IPS-20b (cell line): ENCODE results near the gene MLC1.
"Not testable (repeated sequence)": the region's sequence is repeated elsewhere in the genome, so short reads cannot be mapped to it uniquely, and the experiment has no call there.

Experiments
- H3K27ac ChIP-seq: one replicate; pipeline ENCODE4 v1.5.1; 2013; ENCODE audit warnings: low read length
- H3K27me3 ChIP-seq: 2 replicates; pipeline ENCODE4 v1.6.1; 2013; ENCODE audit warnings: mild to moderate bottlenecking, low read length, inconsistent platforms; ENCODE audit not compliant: insufficient read depth
- H3K36me3 ChIP-seq: 2 replicates; pipeline ENCODE4 v1.6.1; 2013; ENCODE audit warnings: low read depth, mild to moderate bottlenecking, inconsistent platforms, low read length, moderate library complexity; ENCODE audit not compliant: insufficient read depth
- H3K4me1 ChIP-seq: 2 replicates; pipeline ENCODE4 v1.6.1; 2013; ENCODE audit warnings: mild to moderate bottlenecking, control low read depth, inconsistent platforms, low read length, moderate library complexity; ENCODE audit not compliant: insufficient read depth
- H3K4me3 ChIP-seq: 2 replicates; pipeline ENCODE4 v1.5.1; 2013; ENCODE audit warnings: mild to moderate bottlenecking, low read length, inconsistent platforms
- H3K9ac ChIP-seq: 2 replicates; pipeline ENCODE4 v1.6.1; 2013; ENCODE audit warnings: low read depth, mild to moderate bottlenecking, inconsistent platforms, low read length, moderate library complexity
- H3K9me3 ChIP-seq: 2 replicates; pipeline ENCODE4 v1.6.1; 2013; ENCODE audit warnings: mild to moderate bottlenecking, low read depth, low read length, inconsistent platforms; ENCODE audit not compliant: insufficient read depth

Gene MLC1

DNA sequence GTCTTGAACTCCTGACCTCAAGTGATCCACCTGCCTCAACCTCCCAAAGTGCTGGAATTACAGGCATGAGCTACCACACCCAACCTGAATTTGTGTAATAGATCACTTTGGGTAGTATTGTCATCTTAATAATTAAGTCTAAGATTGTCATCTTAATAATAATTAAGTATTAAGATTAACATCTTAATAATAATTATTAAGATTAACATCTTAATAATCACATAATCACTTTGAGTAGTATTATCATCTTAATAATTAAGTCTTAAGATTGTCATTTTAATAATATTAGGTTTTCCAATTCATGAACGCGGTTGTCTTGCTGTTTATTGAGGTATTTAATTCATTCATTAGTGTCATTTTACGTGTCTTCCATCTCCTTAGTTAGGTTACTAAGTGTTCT lies 12.8 kb upstream of the MLC1 start:
- Histone ChIP-seq H3K36me3 (no peaks in the 10 kb centered on the region), H3K9me3 (no peaks in the 10 kb centered on the region), H3K27me3 (no peaks in the 10 kb centered on the region), H3K9ac (no peak overlapping the region), H3K27ac (no peak overlapping the region), H3K4me3 (no peak overlapping the region), H3K4me1 (no peaks in the 10 kb centered on the region)

DNA sequence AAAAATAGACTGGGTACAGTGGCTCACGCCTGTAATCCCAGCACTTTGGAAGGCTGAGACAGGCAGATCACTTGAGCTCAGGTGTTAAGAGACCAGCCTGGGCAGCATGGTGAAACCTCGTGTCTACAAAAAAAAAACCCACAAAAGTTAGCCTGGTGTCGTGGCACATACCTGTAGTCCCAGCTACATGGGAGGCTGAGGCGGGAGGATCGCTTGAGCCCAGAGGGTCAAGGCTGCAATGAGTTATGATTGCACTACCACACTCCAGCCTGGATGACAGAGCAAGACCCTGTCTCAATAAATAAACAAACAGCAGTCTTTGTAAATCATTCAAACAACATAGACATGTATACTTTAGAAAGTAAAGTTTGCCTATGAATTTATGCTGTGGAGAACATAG lies 7.1 kb upstream of the MLC1 start:
- H3K27ac ChIP-seq, result no peak overlapping the region
- H3K4me3 ChIP-seq, result no peak overlapping the region
- H3K9ac ChIP-seq, result no peak overlapping the region
- H3K27me3 ChIP-seq, result no peaks in the 10 kb centered on the region
- H3K4me1 ChIP-seq, result no peaks in the 10 kb centered on the region
- H3K9me3 ChIP-seq, result no peaks in the 10 kb centered on the region
- no peaks in the 10 kb centered on the region for H3K36me3 ChIP-seq

DNA sequence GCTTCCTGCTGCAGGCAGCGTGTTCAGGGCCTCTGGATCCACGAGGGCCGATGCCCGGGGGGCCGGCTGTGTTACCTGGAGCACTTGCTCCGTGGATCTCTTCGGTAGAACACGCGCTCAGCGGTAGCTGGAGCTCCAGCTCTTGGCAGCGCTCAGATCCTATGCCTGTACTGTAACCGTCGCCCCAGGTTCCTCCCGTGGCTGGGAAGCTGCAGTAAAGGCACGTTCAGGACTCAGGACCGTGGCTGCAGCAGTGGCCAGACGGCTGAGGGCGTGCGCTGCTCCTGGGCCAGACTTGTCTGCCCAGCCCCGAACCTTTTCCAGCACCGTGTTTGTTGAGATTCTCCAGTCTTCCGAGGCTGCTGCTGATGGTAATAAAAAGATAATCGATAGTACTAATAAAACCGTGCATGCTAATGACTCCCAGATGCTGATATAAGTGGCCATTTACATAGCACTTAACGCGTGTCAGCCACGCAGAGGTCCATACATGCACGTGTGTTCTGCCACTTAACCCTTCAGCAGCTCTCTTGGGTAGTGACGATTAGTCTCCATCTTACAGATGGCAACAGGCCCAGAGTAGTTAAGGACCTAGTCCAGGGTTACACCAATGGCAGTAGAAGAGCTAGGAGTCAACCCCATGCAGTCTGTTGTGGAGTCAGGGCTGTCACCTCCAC lies 6.0 kb upstream of the MLC1 start:
- Histone ChIP-seq H3K9me3 (no peaks in the 10 kb centered on the region), H3K4me3 (no peak overlapping the region), H3K27ac (no peak overlapping the region), H3K36me3 (no peaks in the 10 kb centered on the region), H3K27me3 (no peaks in the 10 kb centered on the region; the same call in 1 of the 2 replicates), H3K4me1 (no peaks in the 10 kb centered on the region), H3K9ac (no peak overlapping the region)

DNA sequence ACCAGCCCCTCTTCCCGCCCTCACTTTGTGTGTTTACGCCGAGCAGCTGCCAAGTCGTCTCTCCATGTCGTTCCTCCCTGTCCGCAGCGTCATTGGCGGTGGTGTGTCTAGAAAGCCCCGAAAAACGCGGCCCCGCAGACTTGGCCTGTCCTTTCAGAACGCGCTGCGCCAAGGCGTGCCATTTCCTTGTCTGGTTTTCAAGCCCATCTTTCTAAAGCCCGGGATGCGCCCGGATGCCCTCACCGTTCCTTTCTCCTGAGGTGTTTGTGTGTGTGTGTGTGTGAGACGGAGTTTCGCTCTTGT lies 5.1 kb upstream of the MLC1 start:
- no peaks in the 10 kb centered on the region for H3K36me3 ChIP-seq
- H3K4me1 ChIP-seq, result 0 out of 2 replicates have a peak, but pooled peaks cover under 1% of the 10 kb centered on the region
- H3K27ac ChIP-seq, result no peak overlapping the region
- H3K27me3 ChIP-seq, result no peaks in the 10 kb centered on the region; the same call in 1 of the 2 replicates
- H3K4me3 ChIP-seq, result no peak overlapping the region
- no peaks in the 10 kb centered on the region for H3K9me3 ChIP-seq
- H3K9ac ChIP-seq, result no peak overlapping the region

DNA sequence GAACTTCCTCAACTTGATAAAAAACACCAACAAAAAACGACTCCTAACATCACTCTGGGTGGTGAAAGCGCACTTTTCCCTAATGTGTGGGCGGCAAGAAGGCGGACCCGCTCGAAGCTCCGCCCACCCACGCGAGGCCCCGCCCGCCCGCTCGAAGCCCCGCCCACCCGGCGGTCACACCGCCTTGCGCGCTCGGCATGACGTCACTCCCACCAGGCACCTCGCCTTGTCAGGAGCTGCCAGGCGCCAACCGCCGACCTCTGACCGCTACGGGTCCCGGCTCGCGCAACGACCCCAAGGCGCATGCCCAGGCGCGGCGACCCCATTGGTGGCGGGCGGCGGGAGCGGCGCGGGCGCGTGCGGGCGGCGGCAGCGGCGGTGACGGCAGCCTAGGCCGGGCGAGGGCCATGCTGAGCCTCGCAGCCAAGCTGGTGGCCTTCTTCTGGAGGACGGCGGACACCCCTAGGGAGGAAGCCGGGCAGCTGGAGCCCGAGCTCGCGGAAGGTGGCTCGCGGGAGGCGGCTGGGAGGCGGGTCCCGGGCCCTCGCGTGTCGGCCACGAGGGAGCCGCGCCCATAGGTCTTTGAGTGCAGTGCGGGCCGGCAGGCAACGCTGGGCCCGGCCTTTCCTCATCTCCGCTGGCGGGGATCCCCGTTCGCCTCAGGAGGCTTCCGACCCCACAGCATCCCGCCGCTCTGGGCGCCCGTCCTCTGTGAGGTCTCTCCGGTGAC lies 4.6 kb upstream of the MLC1 start, which contains the start of gene MOV10L1:
TSS of gene MOV10L1 (plus strand) at position 325 of the 730 bp plus-strand sequence. CDS start at position 408, 83 bp downstream.
- no peaks in the 10 kb centered on the region; the same call in 1 of the 2 replicates for H3K27me3 ChIP-seq
- H3K9ac ChIP-seq, result no peak within 1 kb of the TSS
- no peaks in the 10 kb centered on the region for H3K36me3 ChIP-seq
- no peaks in the 10 kb centered on the region for H3K9me3 ChIP-seq
- H3K27ac ChIP-seq, result no peak within 1 kb of the TSS
- 0 out of 2 replicates have a peak, but pooled peaks cover 5% of the 10 kb centered on the region for H3K4me1 ChIP-seq
- H3K4me3 ChIP-seq, result no peak within 1 kb of the TSS

DNA sequence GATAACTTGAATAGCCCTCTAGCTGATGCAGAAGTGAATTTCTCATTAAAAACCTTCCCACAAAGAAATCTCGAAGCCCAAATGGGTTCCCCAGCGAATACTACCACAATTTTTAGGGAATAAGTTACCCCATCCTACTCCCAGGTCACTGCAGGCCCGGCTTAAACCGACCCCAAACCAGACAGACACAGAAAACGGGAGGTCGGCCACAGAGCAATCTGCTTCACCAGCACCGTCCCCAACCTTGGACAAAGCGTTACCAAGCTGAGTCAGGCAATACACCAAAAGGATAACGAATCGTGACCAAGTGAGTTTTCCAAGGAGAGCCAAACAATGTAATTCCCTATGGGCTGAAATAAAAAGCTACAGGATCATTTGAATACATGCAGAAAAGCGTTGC lies 4.0 kb upstream of the MLC1 start:
- no peak overlapping the region for H3K27ac ChIP-seq
- H3K9ac ChIP-seq, result no peak overlapping the region
- no peaks in the 10 kb centered on the region for H3K36me3 ChIP-seq
- no peaks in the 10 kb centered on the region for H3K9me3 ChIP-seq
- H3K4me1 ChIP-seq, result 0 out of 2 replicates have a peak, but pooled peaks cover 7% of the 10 kb centered on the region
- H3K4me3 ChIP-seq, result no peak overlapping the region
- no peaks in the 10 kb centered on the region; the same call in 1 of the 2 replicates for H3K27me3 ChIP-seq

DNA sequence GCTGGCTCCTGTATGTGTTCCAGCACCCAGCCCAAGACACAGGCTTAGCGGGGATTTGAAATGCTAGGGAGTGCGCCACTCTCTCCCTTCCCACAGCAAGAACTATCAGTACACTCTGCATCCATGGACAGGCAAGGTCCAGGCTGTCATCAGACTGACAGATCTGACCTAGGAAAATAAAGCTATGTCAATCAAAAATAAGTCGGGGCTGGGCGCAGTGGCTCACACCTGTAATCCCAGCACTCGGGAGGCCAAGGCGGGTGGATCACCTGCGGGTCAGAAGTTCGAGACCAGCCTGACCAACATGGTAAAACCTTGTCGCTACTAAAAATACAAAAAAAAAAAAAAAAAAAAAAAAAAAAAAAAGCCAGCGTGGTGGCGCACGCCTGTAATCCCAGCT lies 2.9 kb upstream of the MLC1 start:
- no peak overlapping the region for H3K27ac ChIP-seq
- no peaks in the 10 kb centered on the region for H3K9me3 ChIP-seq
- no peak overlapping the region for H3K4me3 ChIP-seq
- H3K9ac ChIP-seq, result no peak overlapping the region
- 0 out of 2 replicates have a peak, but pooled peaks cover 7% of the 10 kb centered on the region for H3K4me1 ChIP-seq
- no peaks in the 10 kb centered on the region; the same call in 1 of the 2 replicates for H3K27me3 ChIP-seq
- H3K36me3 ChIP-seq, result no peaks in the 10 kb centered on the region

DNA sequence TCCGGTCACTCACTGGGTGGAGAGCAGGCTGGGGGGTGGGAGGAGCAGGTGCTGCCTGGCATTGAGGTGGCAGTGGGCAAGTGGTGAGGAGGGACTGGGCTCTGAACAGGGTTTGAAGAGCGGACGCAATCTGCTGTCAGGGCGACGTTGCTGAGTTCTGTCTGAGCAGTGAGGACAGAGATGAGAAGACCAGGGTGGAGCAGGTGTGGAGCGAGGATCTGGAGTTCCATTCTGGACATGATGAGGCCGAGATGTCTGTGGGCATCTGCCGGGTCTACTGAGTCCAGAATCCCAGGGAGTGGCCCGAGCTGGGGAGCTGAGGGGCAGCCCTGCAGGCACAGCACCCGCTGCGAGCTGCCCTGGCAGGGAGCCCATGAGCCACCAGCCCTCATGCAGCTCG lies 2.4 kb upstream of the MLC1 start:
- Histone ChIP-seq H3K9ac (no peak overlapping the region), H3K27ac (no peak overlapping the region), H3K9me3 (no peaks in the 10 kb centered on the region), H3K4me3 (no peak overlapping the region), H3K4me1 (0 out of 2 replicates have a peak, but pooled peaks cover 7% of the 10 kb centered on the region), H3K27me3 (no peaks in the 10 kb centered on the region; the same call in 1 of the 2 replicates), H3K36me3 (no peaks in the 10 kb centered on the region)

DNA sequence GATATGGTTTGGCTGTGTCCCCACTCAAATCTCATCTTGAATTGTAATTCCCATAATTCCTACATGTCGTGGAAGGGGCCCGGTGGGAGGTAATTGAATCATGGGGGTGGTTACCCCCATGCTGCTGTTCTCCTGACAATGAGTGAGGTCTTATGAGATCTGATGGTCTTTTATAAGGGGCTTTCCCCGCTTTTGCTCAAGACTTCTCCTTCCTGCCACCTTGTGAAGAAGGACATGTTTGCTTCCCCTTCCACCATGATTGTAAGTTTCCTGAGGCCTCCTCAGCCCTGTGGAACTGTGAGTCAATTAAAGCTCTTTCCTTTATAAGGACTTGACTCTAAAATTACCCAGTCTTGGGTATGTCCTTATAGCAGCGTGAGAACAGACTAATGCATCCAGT lies 1.7 kb upstream of the MLC1 start:
- not testable (repeated sequence) for H3K27ac ChIP-seq, H3K36me3 ChIP-seq, H3K27me3 ChIP-seq, H3K4me3 ChIP-seq, H3K9me3 ChIP-seq, H3K4me1 ChIP-seq, H3K9ac ChIP-seq

DNA sequence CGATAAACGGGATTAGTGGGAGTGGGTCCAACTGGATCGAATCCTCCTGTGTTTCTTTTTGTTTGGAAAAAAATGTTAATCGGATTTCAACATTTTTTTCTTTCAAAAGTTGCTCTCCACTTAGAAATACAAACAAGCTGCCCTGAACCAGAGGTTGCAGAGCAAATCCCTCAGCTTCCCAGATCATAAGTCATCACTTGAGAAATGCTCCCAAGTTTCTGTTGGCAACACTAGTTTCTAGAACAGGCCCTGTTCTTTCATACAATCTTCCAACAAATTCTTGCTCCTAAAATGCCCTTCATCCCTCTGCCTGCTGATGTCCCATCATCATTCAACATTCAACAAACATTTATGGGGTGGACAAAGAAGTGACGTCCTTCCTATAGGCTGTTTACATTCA lies 1.3 kb upstream of the MLC1 start:
- H3K36me3 ChIP-seq, result no peaks in the 10 kb centered on the region
- 0 out of 2 replicates have a peak, but pooled peaks cover 7% of the 10 kb centered on the region for H3K4me1 ChIP-seq
- H3K27ac ChIP-seq, result no peak overlapping the region
- H3K4me3 ChIP-seq, result no peak overlapping the region
- H3K9me3 ChIP-seq, result no peaks in the 10 kb centered on the region
- no peaks in the 10 kb centered on the region; the same call in 1 of the 2 replicates for H3K27me3 ChIP-seq
- H3K9ac ChIP-seq, result no peak overlapping the region

DNA sequence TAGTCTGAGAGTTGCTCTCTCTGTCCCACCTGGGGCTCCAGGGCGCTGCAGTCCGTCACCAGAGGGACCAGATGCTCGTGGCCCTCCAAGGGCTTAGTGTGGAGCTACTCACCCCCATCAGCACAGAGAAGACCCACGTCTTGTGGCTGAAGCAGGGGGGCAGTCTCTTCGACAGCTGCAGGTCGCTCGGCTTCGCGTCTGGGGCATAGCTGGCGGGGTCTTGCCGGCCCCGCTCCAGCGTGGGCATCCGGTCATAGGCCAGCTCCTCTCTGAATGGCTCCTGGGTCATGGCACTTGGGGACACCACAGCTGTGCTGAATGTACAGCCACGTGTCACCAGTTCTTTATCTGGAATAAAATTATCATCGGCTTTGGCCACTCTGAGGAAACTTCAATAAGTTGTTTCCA lies 608 bp downstream of the MLC1 start:
- H3K4me1 ChIP-seq, result 0 out of 2 replicates have a peak, but pooled peaks cover 7% of the 10 kb centered on the region
- no peaks in the 10 kb centered on the region; the same call in 1 of the 2 replicates for H3K27me3 ChIP-seq
- H3K36me3 ChIP-seq, result no peaks in the 10 kb centered on the region
- H3K9me3 ChIP-seq, result no peaks in the 10 kb centered on the region
- no peak overlapping the region for H3K27ac ChIP-seq
- H3K4me3 ChIP-seq, result no peak overlapping the region
- H3K9ac ChIP-seq, result no peak overlapping the region

DNA sequence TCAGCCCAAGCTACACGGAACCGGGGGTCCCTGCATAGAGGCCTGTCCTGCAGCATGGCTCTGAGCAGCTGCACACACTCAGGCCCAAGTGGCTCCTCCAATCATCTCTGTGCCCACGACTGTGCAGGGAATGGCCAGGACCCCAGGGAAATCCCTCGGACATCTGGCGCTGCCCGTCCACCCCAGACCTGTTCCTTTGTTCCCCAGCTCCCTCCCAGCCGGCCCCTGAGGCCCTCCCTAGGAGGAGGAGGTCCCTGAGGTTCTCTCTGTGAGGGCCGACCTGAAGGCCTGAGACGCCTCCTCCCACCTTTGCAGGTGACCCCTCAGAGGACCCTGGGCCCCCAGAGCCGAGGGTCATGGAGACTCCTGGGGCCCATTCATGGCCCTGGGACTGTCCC lies 1.1 kb downstream of the MLC1 start:
- Histone ChIP-seq H3K9me3 (no peaks in the 10 kb centered on the region), H3K4me1 (0 out of 2 replicates have a peak, but pooled peaks cover 7% of the 10 kb centered on the region), H3K27me3 (no peaks in the 10 kb centered on the region; the same call in 1 of the 2 replicates), H3K4me3 (no peak overlapping the region), H3K9ac (no peak overlapping the region), H3K36me3 (no peaks in the 10 kb centered on the region), H3K27ac (no peak overlapping the region)
